HCT116 (cell line): ENCODE data around the gene PET117. TPM values are rescaled to one million over a fixed set of nuclear protein-coding genes. Genes with fewer than 3 reads are reported as not detected.

Source experiments
- ATAC-seq: fragments of 200-7000 bp; cut with Tn5 transposase; 2 replicates; pipeline ENCODE4 v1.9.1; 2020; ENCODE audit warnings: mild to moderate bottlenecking, moderate library complexity
- BruUV-seq: library from RNA; stranded (reverse); fragments of 400-500 nt; replicated peaks from 2 replicates; lab custom pipeline; 2021; lab: Mats Ljungman, UMichigan
- CTCF ChIA-PET: fragments of 300-600 bp; sonication (Branson Sonifier 250); formaldehyde crosslinking; loops from one replicate; lab custom pipeline; 2021; ENCODE audit warnings: antibody characterized with exemption; lab: Charles Lee
- POLR2A ChIA-PET: fragments of 300-600, 350-600 bp; sonication (Branson Sonifier 250); formaldehyde crosslinking; loops from one replicate; lab custom pipeline; 2021; ENCODE audit warnings: antibody characterized with exemption; lab: Charles Lee
- RAD21 ChIA-PET, 2 experiments: fragments of 300-600 bp; sonication (Branson Sonifier 250); formaldehyde crosslinking; loops; one replicate each; lab custom pipeline; 2023; ENCODE audit warnings: low total read pairs in 2 of 2; ENCODE audit not compliant: uncharacterized antibody in 2 of 2, unreplicated experiment in 2 of 2, low non-redundant PET in 1 of 2; lab: Charles Lee
- DNase-seq: peaks from one replicate; pipeline ENCODE4 v3.0.0-alpha.2; 2010; ENCODE audit warnings: low read depth, low spot score
- H2AFZ ChIP-seq: fragments of 200-600 bp; shearing (Covaris generic), sonication (generic); 2 replicates; pipeline ENCODE4 v1.6.1; 2017; ENCODE audit warnings: low read depth, mixed run types, mixed read lengths, antibody characterized with exemption, low read length; ENCODE audit not compliant: poor library complexity, severe bottlenecking
- H3K27ac ChIP-seq: 2 replicates; pipeline ENCODE4 v1.5.1; 2012; ENCODE audit warnings: low read depth, low read length
- H3K27me3 ChIP-seq: fragments of 200-600 bp; sonication (generic); 2 replicates; pipeline ENCODE4 v1.6.1; 2016; ENCODE audit warnings: mixed run types, low read length, mixed read lengths; ENCODE audit not compliant: insufficient read depth
- H3K36me3 ChIP-seq, 2 experiments: fragments of 200-500 bp in 1 of 2; fragments of 200-600 bp in 1 of 2; sonication (Bioruptor generic) in 1 of 2; sonication (generic) in 1 of 2; 2 replicates each; pipeline versions ENCODE4 v1.5.1 to v1.6.1; 2014 to 2016; ENCODE audit warnings: low read length in 2 of 2, inconsistent platforms in 1 of 2, mixed read lengths in 1 of 2, mixed run types in 1 of 2; ENCODE audit not compliant: insufficient read depth in 2 of 2, control insufficient read depth in 1 of 2
- H3K4me1 ChIP-seq, 2 experiments: fragments of 200-600 bp in 1 of 2; sonication (generic) in 1 of 2; 2 replicates each; pipeline versions ENCODE4 v1.5.1 to v1.6.1; 2012 to 2017; ENCODE audit warnings: low read length in 2 of 2, inconsistent platforms in 1 of 2, mild to moderate bottlenecking in 1 of 2, mixed read lengths in 1 of 2, mixed run types in 1 of 2, moderate library complexity in 1 of 2; ENCODE audit not compliant: insufficient read depth in 2 of 2, control insufficient read depth in 1 of 2
- H3K4me2 ChIP-seq: fragments of 200-600 bp; sonication (generic); 2 replicates; pipeline ENCODE4 v1.6.1; 2017; ENCODE audit warnings: mixed run types, low read length, mixed read lengths
- H3K4me3 ChIP-seq, 2 experiments: fragments of 200-600 bp in 1 of 2; sonication (generic) in 1 of 2; replicated peaks in 1 of 2; 2 replicates each; pipeline ENCODE4 v1.5.1; 2011 to 2016; ENCODE audit warnings: low read length in 2 of 2, control low read depth in 1 of 2, low read depth in 1 of 2, mild to moderate bottlenecking in 1 of 2, mixed read lengths in 1 of 2, mixed run types in 1 of 2
- H3K79me2 ChIP-seq: fragments of 200-600 bp; sonication (generic); 2 replicates; pipeline ENCODE4 v1.6.1; 2017; ENCODE audit warnings: mild to moderate bottlenecking, mixed run types, low read length, moderate library complexity, mixed read lengths; ENCODE audit not compliant: insufficient read depth
- H3K9ac ChIP-seq: fragments of 200-600 bp; sonication (generic); 2 replicates; pipeline ENCODE4 v1.6.1; 2016; ENCODE audit warnings: low read length, mixed read lengths
- H3K9me2 ChIP-seq: fragments of 200-600 bp; sonication (generic), shearing (Covaris generic); 2 replicates; pipeline ENCODE4 v1.6.1; 2017; ENCODE audit warnings: mixed run types, mild to moderate bottlenecking, moderate library complexity; ENCODE audit not compliant: insufficient read depth
- H3K9me3 ChIP-seq, 2 experiments: fragments of 200-500 bp in 1 of 2; fragments of 200-600 bp in 1 of 2; sonication (Bioruptor generic) in 1 of 2; sonication (generic) in 1 of 2; 2 replicates each; pipeline ENCODE4 v1.6.1; 2014 to 2017; ENCODE audit warnings: low read length in 2 of 2, mixed read lengths in 2 of 2, inconsistent platforms in 1 of 2, low read depth in 1 of 2, mild to moderate bottlenecking in 1 of 2, mixed run types in 1 of 2, moderate library complexity in 1 of 2; ENCODE audit not compliant: control insufficient read depth in 1 of 2, insufficient read depth in 1 of 2
- H4K20me1 ChIP-seq: fragments of 200-600 bp; sonication (generic), shearing (Covaris generic); 2 replicates; pipeline ENCODE4 v1.6.1; 2017; ENCODE audit warnings: mixed run types, mild to moderate bottlenecking, moderate library complexity; ENCODE audit not compliant: insufficient read depth
- CBX3 ChIP-seq: IDR thresholded peaks from 2 replicates; pipeline ENCODE4 v1.6.1; 2012; ENCODE audit warnings: low read depth
- ELF1 ChIP-seq: IDR thresholded peaks from 2 replicates; pipeline ENCODE4 v1.6.1; 2012; ENCODE audit warnings: low read depth, borderline replicate concordance
- EZH2 ChIP-seq: fragments of 200-600 bp; sonication (generic); IDR thresholded peaks from 2 replicates; pipeline ENCODE4 v1.6.1; 2017; ENCODE audit warnings: antibody characterized with exemption, mixed run types
- EZH2phosphoT487 ChIP-seq: fragments of 200-600 bp; IDR thresholded peaks from 2 replicates; pipeline ENCODE4 v1.6.1; 2018; ENCODE audit warnings: antibody characterized with exemption, borderline replicate concordance
- JUND ChIP-seq: IDR thresholded peaks from 2 replicates; pipeline ENCODE4 v1.6.1; 2012
- POLR2A ChIP-seq: IDR thresholded peaks from 2 replicates; pipeline ENCODE4 v1.7.0; 2011; ENCODE audit warnings: borderline replicate concordance; ENCODE audit not compliant: insufficient read depth, insufficient read length; ENCODE audit errors: extremely low read depth
- POLR2AphosphoS5 ChIP-seq: IDR thresholded peaks from 2 replicates; pipeline ENCODE4 v1.6.1; 2011; ENCODE audit warnings: mild to moderate bottlenecking, low read depth, low read length, moderate library complexity
- RAD21 ChIP-seq: IDR thresholded peaks from 2 replicates; pipeline ENCODE4 v1.6.1; 2012; ENCODE audit warnings: low read depth, mild to moderate bottlenecking
- SIN3A ChIP-seq: IDR thresholded peaks from 2 replicates; pipeline ENCODE4 v1.6.1; 2012; ENCODE audit warnings: low read depth
- SP1 ChIP-seq: IDR thresholded peaks from 2 replicates; pipeline ENCODE4 v1.6.1; 2012; ENCODE audit warnings: low read depth
- SRF ChIP-seq: IDR thresholded peaks from 2 replicates; pipeline ENCODE4 v1.6.1; 2012; ENCODE audit warnings: low read depth
- ZFX ChIP-seq: fragments of 450-650 bp; IDR thresholded peaks from 2 replicates; pipeline ENCODE4 v1.6.1; 2017
- ZNF274 ChIP-seq: fragments of 200-500 bp; sonication (Bioruptor generic); IDR thresholded peaks from 2 replicates; pipeline ENCODE4 v1.6.1; 2014; ENCODE audit warnings: mild to moderate bottlenecking, low read depth, low read length, inconsistent platforms
- intact Hi-C: fragments of 100-400 bp; cut with micrococcal nuclease; formaldehyde crosslinking; loops from 2 replicates; pipeline ENCODE4 v1.10.0; 2022
- total RNA-seq: library from RNA; stranded (reverse); gene quantifications from one replicate; pipeline ENCODE4 v1.2.1, GENCODE V29; 2021; ENCODE audit not compliant: unreplicated experiment
- TF ChIP-seq, protein P1 (sequence below): IDR thresholded peaks from 2 replicates; pipeline ENCODE4 v1.6.1; 2012
- TF ChIP-seq, protein P2 (sequence below): IDR thresholded peaks from 2 replicates; pipeline ENCODE4 v1.6.1; 2012; ENCODE audit warnings: low read depth

Gene PET117
- total RNA-seq, 1 experiment from 2014 or later: 22.3 TPM

GRCh38 chr20:18166241-18166881, 28.7 kb downstream of the PET117 start:
- intact Hi-C loops: no loop called here
- TF ChIP-seq ELF1: no peak
- TF ChIP-seq, protein P1, sequence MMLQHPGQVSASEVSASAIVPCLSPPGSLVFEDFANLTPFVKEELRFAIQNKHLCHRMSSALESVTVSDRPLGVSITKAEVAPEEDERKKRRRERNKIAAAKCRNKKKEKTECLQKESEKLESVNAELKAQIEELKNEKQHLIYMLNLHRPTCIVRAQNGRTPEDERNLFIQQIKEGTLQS: no peak
- TF ChIP-seq SP1: no peak
- no peak for TF ChIP-seq ZFX
- TF ChIP-seq JUND: no peak
- TF ChIP-seq EZH2phosphoT487: no peak
- no peak for TF ChIP-seq POLR2A
- no peak for TF ChIP-seq ZNF274
- TF ChIP-seq SIN3A: no peak
- no peak for TF ChIP-seq POLR2AphosphoS5
- no peak for TF ChIP-seq RAD21
- TF ChIP-seq SRF: no peak
- no peak for TF ChIP-seq EZH2
- TF ChIP-seq, protein P2, sequence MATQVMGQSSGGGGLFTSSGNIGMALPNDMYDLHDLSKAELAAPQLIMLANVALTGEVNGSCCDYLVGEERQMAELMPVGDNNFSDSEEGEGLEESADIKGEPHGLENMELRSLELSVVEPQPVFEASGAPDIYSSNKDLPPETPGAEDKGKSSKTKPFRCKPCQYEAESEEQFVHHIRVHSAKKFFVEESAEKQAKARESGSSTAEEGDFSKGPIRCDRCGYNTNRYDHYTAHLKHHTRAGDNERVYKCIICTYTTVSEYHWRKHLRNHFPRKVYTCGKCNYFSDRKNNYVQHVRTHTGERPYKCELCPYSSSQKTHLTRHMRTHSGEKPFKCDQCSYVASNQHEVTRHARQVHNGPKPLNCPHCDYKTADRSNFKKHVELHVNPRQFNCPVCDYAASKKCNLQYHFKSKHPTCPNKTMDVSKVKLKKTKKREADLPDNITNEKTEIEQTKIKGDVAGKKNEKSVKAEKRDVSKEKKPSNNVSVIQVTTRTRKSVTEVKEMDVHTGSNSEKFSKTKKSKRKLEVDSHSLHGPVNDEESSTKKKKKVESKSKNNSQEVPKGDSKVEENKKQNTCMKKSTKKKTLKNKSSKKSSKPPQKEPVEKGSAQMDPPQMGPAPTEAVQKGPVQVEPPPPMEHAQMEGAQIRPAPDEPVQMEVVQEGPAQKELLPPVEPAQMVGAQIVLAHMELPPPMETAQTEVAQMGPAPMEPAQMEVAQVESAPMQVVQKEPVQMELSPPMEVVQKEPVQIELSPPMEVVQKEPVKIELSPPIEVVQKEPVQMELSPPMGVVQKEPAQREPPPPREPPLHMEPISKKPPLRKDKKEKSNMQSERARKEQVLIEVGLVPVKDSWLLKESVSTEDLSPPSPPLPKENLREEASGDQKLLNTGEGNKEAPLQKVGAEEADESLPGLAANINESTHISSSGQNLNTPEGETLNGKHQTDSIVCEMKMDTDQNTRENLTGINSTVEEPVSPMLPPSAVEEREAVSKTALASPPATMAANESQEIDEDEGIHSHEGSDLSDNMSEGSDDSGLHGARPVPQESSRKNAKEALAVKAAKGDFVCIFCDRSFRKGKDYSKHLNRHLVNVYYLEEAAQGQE: no peak
- TF ChIP-seq CBX3: no peak
- Histone ChIP-seq H3K9ac (no peak overlapping the region), H3K4me3 (no peak overlapping the region), H3K36me3 (peaks cover 0 to 8% of the 10 kb centered on the region in 2 experiments; a peak in 2 of 4 replicates), H3K4me2 (no peak overlapping the region), H3K9me3 (no peaks in the 10 kb centered on the region), H3K27ac (no peak overlapping the region), H3K79me2 (no peaks in the 10 kb centered on the region), H4K20me1 (no peaks in the 10 kb centered on the region), H2AFZ (no peak overlapping the region), H3K9me2 (no peaks in the 10 kb centered on the region), H3K4me1 (no peaks in the 10 kb centered on the region), H3K27me3 (no peaks in the 10 kb centered on the region)
- CTCF ChIA-PET: no interaction called here
- POLR2A ChIA-PET: no interaction called here
- no peak for ATAC-seq
- no peak for DNase-seq
- BruUV-seq: no TSS peak
- RAD21 ChIA-PET: no interaction called here
